GM23338 (cell line): Measurements from ENCODE around the gene PTPRH. TPM values are rescaled to one million over a fixed set of nuclear protein-coding genes. Genes with fewer than 3 reads are reported as not detected.

Experiments used
- ATAC-seq: fragments of 200-7000 bp; cut with Tn5 transposase; 3 replicates; pipeline ENCODE4 v1.9.1; 2020
- DNase-seq: peaks from one replicate; pipeline ENCODE4 v3.0.0-alpha.2; 2015; ENCODE audit warnings: low spot score
- H2AFZ ChIP-seq: fragments of 200-600 bp; sonication (generic); 2 replicates; pipeline ENCODE4 v1.8.0; 2016; ENCODE audit warnings: antibody characterized with exemption, mild to moderate bottlenecking, moderate library complexity
- H3F3A ChIP-seq: fragments of 200-600 bp; sonication (generic); replicated peaks from 2 replicates; pipeline ENCODE4 v1.8.0; 2017; ENCODE audit warnings: antibody characterized with exemption, mixed run types, low read depth
- H3K27ac ChIP-seq: fragments of 200-600 bp; sonication (generic); 2 replicates; pipeline ENCODE4 v1.6.1; 2016; ENCODE audit warnings: low read depth
- H3K27me3 ChIP-seq: fragments of 200-600 bp; sonication (generic); 2 replicates; pipeline ENCODE4 v1.8.0; 2016; ENCODE audit warnings: mild to moderate bottlenecking, mixed run types, moderate library complexity; ENCODE audit not compliant: insufficient read depth
- H3K36me3 ChIP-seq: fragments of 200-600 bp; sonication (generic); 2 replicates; pipeline ENCODE4 v1.8.0; 2016; ENCODE audit warnings: mild to moderate bottlenecking; ENCODE audit not compliant: insufficient read depth
- H3K4me1 ChIP-seq: fragments of 200-600 bp; sonication (generic); 2 replicates; pipeline ENCODE4 v1.8.0; 2016; ENCODE audit warnings: mild to moderate bottlenecking, moderate library complexity; ENCODE audit not compliant: insufficient read depth
- H3K4me2 ChIP-seq: fragments of 200-600 bp; sonication (generic); 2 replicates; pipeline ENCODE4 v1.7.1; 2017; ENCODE audit warnings: mixed run types
- H3K4me3 ChIP-seq: fragments of 200-600 bp; sonication (generic); 2 replicates; pipeline ENCODE4 v1.6.1; 2016; ENCODE audit warnings: mixed run types
- H3K79me2 ChIP-seq: fragments of 200-600 bp; sonication (generic); replicated peaks from 2 replicates; pipeline ENCODE4 v1.8.0; 2017; ENCODE audit warnings: mild to moderate bottlenecking; ENCODE audit not compliant: insufficient read depth
- H3K9me2 ChIP-seq: fragments of 200-600 bp; sonication (generic); 2 replicates; pipeline ENCODE4 v1.8.0; 2017; ENCODE audit not compliant: insufficient read depth
- H4K20me1 ChIP-seq: fragments of 200-600 bp; sonication (generic); replicated peaks from 2 replicates; pipeline ENCODE4 v1.8.0; 2017; ENCODE audit warnings: mild to moderate bottlenecking; ENCODE audit not compliant: insufficient read depth
- H3K27ac Mint-ChIP-seq: 2 replicates; pipeline ENCODE4 v1.8.0; 2020; ENCODE audit warnings: inconsistent platforms, mild to moderate bottlenecking, moderate library complexity, mixed read lengths
- H3K27me3 Mint-ChIP-seq: 3 replicates; pipeline ENCODE4 v1.8.0; 2022; ENCODE audit warnings: low read depth, mild to moderate bottlenecking, moderate library complexity, mixed read lengths, inconsistent platforms; ENCODE audit not compliant: insufficient read depth, poor library complexity
- H3K36me3 Mint-ChIP-seq: 3 replicates; pipeline ENCODE4 v1.8.0; 2021; ENCODE audit warnings: low read depth, mild to moderate bottlenecking, inconsistent platforms, moderate library complexity, mixed read lengths
- H3K4me1 Mint-ChIP-seq: 3 replicates; pipeline ENCODE4 v1.8.0; 2020; ENCODE audit warnings: mild to moderate bottlenecking, inconsistent platforms, mixed read lengths
- H3K4me3 Mint-ChIP-seq: 3 replicates; pipeline ENCODE4 v1.8.0; 2021; ENCODE audit warnings: moderate library complexity, mild to moderate bottlenecking, inconsistent platforms, mixed read lengths
- H3K9me3 Mint-ChIP-seq: 3 replicates; pipeline ENCODE4 v1.8.0; 2020; ENCODE audit warnings: moderate library complexity, mild to moderate bottlenecking, inconsistent platforms, mixed read lengths
- ETS1 ChIP-seq: IDR thresholded peaks from 2 replicates; pipeline ENCODE4 v1.6.1; 2016; ENCODE audit warnings: antibody characterized with exemption
- EZH2phosphoT487 ChIP-seq: fragments of 200-600 bp; sonication (generic); IDR thresholded peaks from one replicate; pipeline ENCODE4 v1.8.1; 2018; ENCODE audit warnings: antibody characterized with exemption; ENCODE audit not compliant: unreplicated experiment
- JUNB ChIP-seq: IDR thresholded peaks from one replicate; pipeline ENCODE4 v1.6.1; 2016; ENCODE audit warnings: antibody characterized with exemption; ENCODE audit not compliant: unreplicated experiment
- REST ChIP-seq: IDR thresholded peaks from one replicate; pipeline ENCODE4 v1.6.1; 2018; ENCODE audit warnings: antibody characterized with exemption; ENCODE audit not compliant: unreplicated experiment
- STAT1 ChIP-seq: IDR thresholded peaks from one replicate; pipeline ENCODE4 v1.6.1; 2016; ENCODE audit warnings: antibody characterized with exemption; ENCODE audit not compliant: unreplicated experiment
- ZNF114 ChIP-seq: fragments of 250-450 bp; sonication (Bioruptor Pico); IDR thresholded peaks from 2 replicates; pipeline ENCODE4 v1.5.0; 2020; ENCODE audit warnings: mild to moderate bottlenecking, moderate library complexity
- ZNF331 ChIP-seq: fragments of 250-450 bp; sonication (Bioruptor Pico); IDR thresholded peaks from 2 replicates; pipeline ENCODE4 v1.5.0; 2020; ENCODE audit warnings: low read depth, mild to moderate bottlenecking, moderate library complexity
- ZNF462 ChIP-seq: fragments of 250-450 bp; sonication (Bioruptor Pico); IDR thresholded peaks from 2 replicates; pipeline ENCODE4 v1.5.0; 2020; ENCODE audit warnings: mild to moderate bottlenecking, moderate library complexity
- polyA plus RNA-seq: library from polyadenylated mRNA; unstranded; fragments of >200 nt; fragmentation: Nextera tagmentation; extraction: Ambion mirVana; gene quantifications from 2 replicates; pipeline ENCODE4 v1.2.1, GENCODE V29; 2016
- total RNA-seq: library from RNA; depleted of rRNA; stranded (reverse); fragments of >200 nt; shearing (Covaris generic); gene quantifications from 2 replicates; pipeline ENCODE4 v1.2.3, GENCODE V29; 2014
- TF ChIP-seq, protein P1 (sequence below), 2 experiments: fragments of 200-600 bp in 1 of 2; sonication (generic) in 1 of 2; conservative IDR thresholded peaks; 2 replicates each; pipeline versions ENCODE4 v1.5.1 to v1.6.1; 2016 to 2017; ENCODE audit warnings: antibody characterized with exemption in 2 of 2, low read depth in 2 of 2, mild to moderate bottlenecking in 2 of 2, moderate library complexity in 1 of 2

Gene PTPRH
- total and polyA plus RNA-seq, 2 experiments from 2014 or later: 0.16 to 2.1 TPM

DNA sequence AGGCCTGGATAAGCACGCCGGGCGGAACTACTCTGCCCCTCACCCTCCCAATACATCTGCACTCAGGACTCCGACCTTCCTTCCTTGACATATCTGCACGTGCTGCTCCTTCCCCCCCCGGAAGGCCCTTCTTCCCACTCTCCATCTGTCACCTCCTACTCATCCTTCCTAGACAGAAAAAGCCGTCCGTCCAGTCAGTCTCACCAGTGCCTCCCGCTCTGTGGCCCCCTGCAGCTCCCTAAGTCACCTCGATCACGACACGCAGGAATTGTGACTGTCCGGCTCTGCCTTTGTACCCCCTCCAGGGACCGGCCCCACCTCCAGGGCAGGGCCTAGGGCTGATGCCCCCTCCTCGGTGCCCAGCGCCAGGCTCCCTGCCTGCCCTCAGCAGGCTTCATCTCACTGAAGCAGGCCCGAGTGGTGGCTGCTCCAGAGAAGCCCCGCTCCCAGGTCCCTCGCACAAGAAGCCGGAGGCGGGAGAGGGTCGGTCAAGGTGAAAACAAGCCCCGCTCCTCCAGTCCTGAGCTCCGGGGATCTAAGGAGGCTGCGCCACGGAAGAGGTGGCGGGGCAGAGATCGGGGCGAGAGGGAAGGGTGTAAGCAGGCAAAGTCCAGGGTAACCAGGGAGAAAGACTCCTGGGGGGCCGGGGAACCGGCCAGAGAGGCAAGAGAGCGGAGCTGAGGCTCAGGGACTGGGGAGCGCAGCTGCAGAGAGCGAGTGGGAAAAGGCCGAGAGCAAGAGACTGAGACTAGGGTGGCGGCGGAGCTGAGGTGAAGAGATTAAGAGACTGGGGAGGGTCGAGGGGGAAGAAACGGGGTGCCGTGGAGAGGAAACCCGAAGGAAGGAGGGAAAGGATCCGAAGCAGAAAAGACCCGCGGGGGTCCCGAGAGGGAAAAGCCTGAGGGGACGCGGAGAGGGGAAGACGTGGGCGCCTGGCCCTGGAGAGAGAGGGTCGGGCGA lies 48.4 kb upstream of the PTPRH start:
- Mint-ChIP-seq H3K36me3 (peaks cover 4% of the 10 kb centered on the region; the same call in 2 of the 3 replicates), H3K4me3 (peak overlapping the region; percentile 98), H3K27me3 (peaks cover 17% of the 10 kb centered on the region), H3K4me1 (peaks cover 58% of the 10 kb centered on the region), H3K9me3 (no peaks in the 10 kb centered on the region; the same call in 2 of the 3 replicates), H3K27ac (peak overlapping the region; percentile 92)
- Histone ChIP-seq H3K9me2 (0 out of 2 replicates have a peak, but pooled peaks cover 4% of the 10 kb centered on the region), H3K27me3 (no peaks in the 10 kb centered on the region), H3K4me2 (peak overlapping the region; percentile 98), H3F3A (peaks cover 21% of the 10 kb centered on the region), H3K79me2 (peaks cover 54% of the 10 kb centered on the region), H3K36me3 (no peaks in the 10 kb centered on the region), H4K20me1 (peaks cover 51% of the 10 kb centered on the region), H3K27ac (no peak overlapping the region), H3K4me1 (peaks cover 30% of the 10 kb centered on the region), H2AFZ (no peak overlapping the region), H3K4me3 (peak overlapping the region; percentile 90)
- TF ChIP-seq REST (no peak), ZNF331 (CRISPR knock-in tag) (no peak), ZNF462 (CRISPR knock-in tag) (no peak), EZH2phosphoT487 (no peak), ETS1 (no peak), JUNB (no peak), STAT1 (no peak), ZNF114 (no peak)
- TF ChIP-seq, protein P1, sequence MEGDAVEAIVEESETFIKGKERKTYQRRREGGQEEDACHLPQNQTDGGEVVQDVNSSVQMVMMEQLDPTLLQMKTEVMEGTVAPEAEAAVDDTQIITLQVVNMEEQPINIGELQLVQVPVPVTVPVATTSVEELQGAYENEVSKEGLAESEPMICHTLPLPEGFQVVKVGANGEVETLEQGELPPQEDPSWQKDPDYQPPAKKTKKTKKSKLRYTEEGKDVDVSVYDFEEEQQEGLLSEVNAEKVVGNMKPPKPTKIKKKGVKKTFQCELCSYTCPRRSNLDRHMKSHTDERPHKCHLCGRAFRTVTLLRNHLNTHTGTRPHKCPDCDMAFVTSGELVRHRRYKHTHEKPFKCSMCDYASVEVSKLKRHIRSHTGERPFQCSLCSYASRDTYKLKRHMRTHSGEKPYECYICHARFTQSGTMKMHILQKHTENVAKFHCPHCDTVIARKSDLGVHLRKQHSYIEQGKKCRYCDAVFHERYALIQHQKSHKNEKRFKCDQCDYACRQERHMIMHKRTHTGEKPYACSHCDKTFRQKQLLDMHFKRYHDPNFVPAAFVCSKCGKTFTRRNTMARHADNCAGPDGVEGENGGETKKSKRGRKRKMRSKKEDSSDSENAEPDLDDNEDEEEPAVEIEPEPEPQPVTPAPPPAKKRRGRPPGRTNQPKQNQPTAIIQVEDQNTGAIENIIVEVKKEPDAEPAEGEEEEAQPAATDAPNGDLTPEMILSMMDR (conservative IDR thresholded peaks at IDR 0.05; ENCODE audit: low read depth in 2 of 2): no peak
- DNase-seq (peak; percentile 46), ATAC-seq (no peak)
